ENCODE measurements around the gene ZNF28.

GRCh38 chr19:52825765-52826164 is 4.3 kb upstream of the ZNF28 start:
- TF ChIP-seq RFX5 (IDR thresholded peaks at IDR 0.05; ENCODE audit: low read length): no peak
- no peak for TF ChIP-seq POLR2AphosphoS5 (IDR thresholded peaks at IDR 0.05; ENCODE audit: low read depth, low read length)

All from SK-N-SH (cell line).